HEK293 (cell line): ENCODE measurements around the gene MLH1.

Experiments used
- CTCF ChIA-PET: fragments of 350-600 bp; formaldehyde crosslinking; extraction: SDS; loops from one replicate; lab custom pipeline; 2021; ENCODE audit warnings: antibody characterized with exemption; lab: Yijun Ruan, JAX
- POLR2A ChIA-PET: fragments of 300-600 bp; formaldehyde crosslinking; extraction: SDS; loops from one replicate; lab custom pipeline; 2020; ENCODE audit warnings: antibody characterized with exemption, inconsistent platforms; lab: Yijun Ruan, JAX
- H3K27ac ChIP-seq: fragments of 200-500 bp; sonication (Bioruptor generic); 2 replicates; pipeline ENCODE4 v1.5.1; 2014; ENCODE audit warnings: low read depth, low read length, control low read depth, inconsistent platforms; ENCODE audit errors: extremely low read depth
- H3K36me3 ChIP-seq, 2 experiments: fragments of 200-500 bp in 1 of 2; sonication (Bioruptor generic) in 1 of 2; 1 replicate in 1 of 2; 2 replicates in 1 of 2; pipeline ENCODE4 v1.5.1; 2014 to 2017; ENCODE audit warnings: inconsistent platforms in 2 of 2, low read length in 2 of 2; ENCODE audit not compliant: control insufficient read depth in 2 of 2, insufficient read depth in 1 of 2
- H3K4me1 ChIP-seq: fragments of 200-500 bp; sonication (Bioruptor generic); 2 replicates; pipeline ENCODE4 v1.5.1; 2014; ENCODE audit warnings: mild to moderate bottlenecking, low read length, inconsistent platforms; ENCODE audit not compliant: control insufficient read depth, insufficient read depth
- H3K4me3 ChIP-seq: 2 replicates; pipeline ENCODE4 v1.5.1; 2011; ENCODE audit warnings: low read depth, mild to moderate bottlenecking, control low read depth, low read length, moderate library complexity
- H3K9me3 ChIP-seq: fragments of 200-500 bp; sonication (Bioruptor generic); 2 replicates; pipeline ENCODE4 v1.5.1; 2014; ENCODE audit warnings: low read depth, low read length, inconsistent platforms; ENCODE audit not compliant: control insufficient read depth, insufficient read depth
- GFI1B ChIP-seq: fragments of 450-650 bp; formaldehyde crosslinking; IDR thresholded peaks from 2 replicates; pipeline ENCODE4 v1.5.1; 2016; ENCODE audit warnings: missing biosample characterization, missing genetic modification characterization
- GLI2 ChIP-seq: fragments of 450-650 bp; formaldehyde crosslinking; IDR thresholded peaks from 2 replicates; pipeline ENCODE4; 2017; ENCODE audit warnings: missing biosample characterization, missing genetic modification characterization, low read depth, borderline replicate concordance
- GLI4 ChIP-seq: fragments of 450-650 bp; formaldehyde crosslinking; IDR thresholded peaks from 2 replicates; pipeline ENCODE4 v1.5.1; 2016; ENCODE audit warnings: missing biosample characterization, missing genetic modification characterization
- KLF1 ChIP-seq: fragments of 450-650 bp; formaldehyde crosslinking; IDR thresholded peaks from 2 replicates; pipeline ENCODE4 v1.5.1; 2016; ENCODE audit warnings: missing biosample characterization, missing genetic modification characterization
- KLF9 ChIP-seq: fragments of 450-650 bp; formaldehyde crosslinking; IDR thresholded peaks from 2 replicates; pipeline ENCODE4 v1.5.1; 2016; ENCODE audit warnings: missing biosample characterization, missing genetic modification characterization, low read depth
- TRIM28 ChIP-seq: IDR thresholded peaks from 2 replicates; pipeline ENCODE4 v1.6.1; 2011; ENCODE audit warnings: low read length, control low read depth, borderline replicate concordance
- ZNF10 ChIP-seq: fragments of 450-650 bp; formaldehyde crosslinking; IDR thresholded peaks from 2 replicates; pipeline ENCODE4 v1.5.1; 2017; ENCODE audit warnings: missing biosample characterization, missing genetic modification characterization
- ZNF121 ChIP-seq: fragments of 450-650 bp; formaldehyde crosslinking; IDR thresholded peaks from 2 replicates; pipeline ENCODE4 v1.5.1; 2016; ENCODE audit warnings: missing biosample characterization, missing genetic modification characterization
- ZNF174 ChIP-seq: fragments of 450-650 bp; formaldehyde crosslinking; IDR thresholded peaks from 2 replicates; pipeline ENCODE4 v1.5.0; 2017; ENCODE audit warnings: missing biosample characterization, mild to moderate bottlenecking, missing genetic modification characterization
- ZNF2 ChIP-seq: fragments of 450-650 bp; formaldehyde crosslinking; IDR thresholded peaks from 2 replicates; pipeline ENCODE4 v1.5.1; 2016; ENCODE audit warnings: missing biosample characterization, missing genetic modification characterization
- ZNF341 ChIP-seq: fragments of 450-650 bp; formaldehyde crosslinking; IDR thresholded peaks from 2 replicates; pipeline ENCODE4; 2016; ENCODE audit warnings: low read depth, missing biosample characterization, missing genetic modification characterization
- ZNF354C ChIP-seq: fragments of 450-650 bp; formaldehyde crosslinking; IDR thresholded peaks from 2 replicates; pipeline ENCODE4 v1.5.1; 2016; ENCODE audit warnings: missing biosample characterization, missing genetic modification characterization, low read depth, borderline replicate concordance
- ZNF37A ChIP-seq: fragments of 450-650 bp; IDR thresholded peaks from 2 replicates; pipeline ENCODE4 v1.5.1; 2018; ENCODE audit warnings: missing biosample characterization, missing genetic modification characterization
- ZNF544 ChIP-seq: fragments of 450-650 bp; formaldehyde crosslinking; IDR thresholded peaks from 2 replicates; pipeline ENCODE4 v1.5.0; 2017; ENCODE audit warnings: missing biosample characterization, missing genetic modification characterization
- ZNF548 ChIP-seq: fragments of 450-650 bp; formaldehyde crosslinking; IDR thresholded peaks from 2 replicates; pipeline ENCODE4 v1.5.1; 2016; ENCODE audit warnings: missing biosample characterization, missing genetic modification characterization
- ZNF629 ChIP-seq: fragments of 450-650 bp; formaldehyde crosslinking; IDR thresholded peaks from 2 replicates; pipeline ENCODE4 v1.5.1; 2017; ENCODE audit warnings: missing biosample characterization, missing genetic modification characterization
- ZXDB ChIP-seq: fragments of 450-650 bp; formaldehyde crosslinking; IDR thresholded peaks from 2 replicates; pipeline ENCODE4 v1.5.1; 2016; ENCODE audit warnings: missing biosample characterization, missing genetic modification characterization
- TF ChIP-seq, protein P1 (sequence below): fragments of 450-650 bp; formaldehyde crosslinking; IDR thresholded peaks from 2 replicates; pipeline ENCODE4 v1.5.1; 2016; ENCODE audit warnings: missing biosample characterization, missing genetic modification characterization
- TF ChIP-seq, protein P2 (sequence below): fragments of 450-650 bp; formaldehyde crosslinking; IDR thresholded peaks from 2 replicates; pipeline ENCODE4 v1.5.1; 2017; ENCODE audit warnings: missing biosample characterization, mild to moderate bottlenecking, missing genetic modification characterization, moderate library complexity
- TF ChIP-seq, protein P3 (sequence below): sonication (generic); formaldehyde crosslinking; IDR thresholded peaks from 2 replicates; pipeline ENCODE4 v1.8.1; 2022; ENCODE audit warnings: mild to moderate bottlenecking, moderate library complexity, missing genetic modification reagents
- TF ChIP-seq, protein P4 (sequence below): fragments of 450-650 bp; IDR thresholded peaks from 2 replicates; pipeline ENCODE4 v1.5.1; 2018; ENCODE audit warnings: missing biosample characterization, mild to moderate bottlenecking, missing genetic modification characterization
- TF ChIP-seq, protein P5 (sequence below): fragments of 450-650 bp; formaldehyde crosslinking; IDR thresholded peaks from 2 replicates; pipeline ENCODE4; 2016; ENCODE audit warnings: missing biosample characterization, missing genetic modification characterization

Gene MLH1

DNA sequence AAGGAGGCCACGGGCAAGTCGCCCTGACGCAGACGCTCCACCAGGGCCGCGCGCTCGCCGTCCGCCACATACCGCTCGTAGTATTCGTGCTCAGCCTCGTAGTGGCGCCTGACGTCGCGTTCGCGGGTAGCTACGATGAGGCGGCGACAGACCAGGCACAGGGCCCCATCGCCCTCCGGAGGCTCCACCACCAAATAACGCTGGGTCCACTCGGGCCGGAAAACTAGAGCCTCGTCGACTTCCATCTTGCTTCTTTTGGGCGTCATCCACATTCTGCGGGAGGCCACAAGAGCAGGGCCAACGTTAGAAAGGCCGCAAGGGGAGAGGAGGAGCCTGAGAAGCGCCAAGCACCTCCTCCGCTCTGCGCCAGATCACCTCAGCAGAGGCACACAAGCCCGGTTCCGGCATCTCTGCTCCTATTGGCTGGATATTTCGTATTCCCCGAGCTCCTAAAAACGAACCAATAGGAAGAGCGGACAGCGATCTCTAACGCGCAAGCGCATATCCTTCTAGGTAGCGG is 452 bp upstream of the MLH1 start, which contains the start of gene EPM2AIP1 (continued):
- TF ChIP-seq, protein P1, sequence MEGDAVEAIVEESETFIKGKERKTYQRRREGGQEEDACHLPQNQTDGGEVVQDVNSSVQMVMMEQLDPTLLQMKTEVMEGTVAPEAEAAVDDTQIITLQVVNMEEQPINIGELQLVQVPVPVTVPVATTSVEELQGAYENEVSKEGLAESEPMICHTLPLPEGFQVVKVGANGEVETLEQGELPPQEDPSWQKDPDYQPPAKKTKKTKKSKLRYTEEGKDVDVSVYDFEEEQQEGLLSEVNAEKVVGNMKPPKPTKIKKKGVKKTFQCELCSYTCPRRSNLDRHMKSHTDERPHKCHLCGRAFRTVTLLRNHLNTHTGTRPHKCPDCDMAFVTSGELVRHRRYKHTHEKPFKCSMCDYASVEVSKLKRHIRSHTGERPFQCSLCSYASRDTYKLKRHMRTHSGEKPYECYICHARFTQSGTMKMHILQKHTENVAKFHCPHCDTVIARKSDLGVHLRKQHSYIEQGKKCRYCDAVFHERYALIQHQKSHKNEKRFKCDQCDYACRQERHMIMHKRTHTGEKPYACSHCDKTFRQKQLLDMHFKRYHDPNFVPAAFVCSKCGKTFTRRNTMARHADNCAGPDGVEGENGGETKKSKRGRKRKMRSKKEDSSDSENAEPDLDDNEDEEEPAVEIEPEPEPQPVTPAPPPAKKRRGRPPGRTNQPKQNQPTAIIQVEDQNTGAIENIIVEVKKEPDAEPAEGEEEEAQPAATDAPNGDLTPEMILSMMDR = peak; percentile 89
- TF ChIP-seq ZNF2 = 0 out of 2 replicates have a peak, but pooled peaks have one; percentile 47

DNA sequence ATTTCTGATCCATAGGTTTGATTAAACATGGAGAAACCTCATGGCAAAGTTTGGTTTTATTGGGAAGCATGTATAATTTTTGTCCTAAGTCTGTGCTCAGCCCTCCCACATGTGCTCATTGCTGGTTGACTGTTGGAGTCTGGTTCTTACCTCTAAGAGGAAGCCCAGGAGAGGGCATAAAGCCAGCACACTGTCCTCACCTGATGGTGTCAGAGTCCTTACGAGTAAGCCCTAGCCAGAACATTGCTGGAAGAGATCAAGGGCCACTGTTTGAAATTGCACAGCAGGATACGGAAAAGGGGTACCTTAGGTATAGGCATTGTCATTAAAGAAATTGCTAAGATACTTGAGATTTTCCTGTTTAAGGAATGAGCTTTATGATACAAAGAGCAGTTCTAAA is 21.3 kb downstream of the MLH1 start:
- TF ChIP-seq ZNF629 (tag by site-specific recombination) = no peak
- TF ChIP-seq, protein P2, sequence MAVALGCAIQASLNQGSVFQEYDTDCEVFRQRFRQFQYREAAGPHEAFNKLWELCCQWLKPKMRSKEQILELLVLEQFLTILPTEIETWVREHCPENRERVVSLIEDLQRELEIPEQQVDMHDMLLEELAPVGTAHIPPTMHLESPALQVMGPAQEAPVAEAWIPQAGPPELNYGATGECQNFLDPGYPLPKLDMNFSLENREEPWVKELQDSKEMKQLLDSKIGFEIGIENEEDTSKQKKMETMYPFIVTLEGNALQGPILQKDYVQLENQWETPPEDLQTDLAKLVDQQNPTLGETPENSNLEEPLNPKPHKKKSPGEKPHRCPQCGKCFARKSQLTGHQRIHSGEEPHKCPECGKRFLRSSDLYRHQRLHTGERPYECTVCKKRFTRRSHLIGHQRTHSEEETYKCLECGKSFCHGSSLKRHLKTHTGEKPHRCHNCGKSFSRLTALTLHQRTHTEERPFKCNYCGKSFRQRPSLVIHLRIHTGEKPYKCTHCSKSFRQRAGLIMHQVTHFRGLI (tag by site-specific recombination) = no peak
- no peak for TF ChIP-seq ZNF121 (tag by site-specific recombination)
- no peak for TF ChIP-seq GLI4 (tag by site-specific recombination)
- no peak for TF ChIP-seq KLF1
- TF ChIP-seq, protein P3, sequence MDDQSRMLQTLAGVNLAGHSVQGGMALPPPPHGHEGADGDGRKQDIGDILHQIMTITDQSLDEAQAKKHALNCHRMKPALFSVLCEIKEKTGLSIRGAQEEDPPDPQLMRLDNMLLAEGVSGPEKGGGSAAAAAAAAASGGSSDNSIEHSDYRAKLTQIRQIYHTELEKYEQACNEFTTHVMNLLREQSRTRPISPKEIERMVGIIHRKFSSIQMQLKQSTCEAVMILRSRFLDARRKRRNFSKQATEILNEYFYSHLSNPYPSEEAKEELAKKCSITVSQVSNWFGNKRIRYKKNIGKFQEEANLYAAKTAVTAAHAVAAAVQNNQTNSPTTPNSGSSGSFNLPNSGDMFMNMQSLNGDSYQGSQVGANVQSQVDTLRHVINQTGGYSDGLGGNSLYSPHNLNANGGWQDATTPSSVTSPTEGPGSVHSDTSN (CRISPR knock-in tag) = no peak
- no peak for TF ChIP-seq ZNF341
- no peak for TF ChIP-seq ZNF174 (tag by site-specific recombination)
- TF ChIP-seq, all 188 proteins: peak for 0
- Histone ChIP-seq H3K4me1 (no peaks in the 10 kb centered on the region), H3K27ac (no peak overlapping the region), H3K36me3 (peaks cover 8 to 89% of the 10 kb centered on the region in 2 experiments), H3K4me3 (no peak overlapping the region), H3K9me3 (no peaks in the 10 kb centered on the region)
- CTCF ChIA-PET = no interaction called here
- POLR2A ChIA-PET = no interaction called here

DNA sequence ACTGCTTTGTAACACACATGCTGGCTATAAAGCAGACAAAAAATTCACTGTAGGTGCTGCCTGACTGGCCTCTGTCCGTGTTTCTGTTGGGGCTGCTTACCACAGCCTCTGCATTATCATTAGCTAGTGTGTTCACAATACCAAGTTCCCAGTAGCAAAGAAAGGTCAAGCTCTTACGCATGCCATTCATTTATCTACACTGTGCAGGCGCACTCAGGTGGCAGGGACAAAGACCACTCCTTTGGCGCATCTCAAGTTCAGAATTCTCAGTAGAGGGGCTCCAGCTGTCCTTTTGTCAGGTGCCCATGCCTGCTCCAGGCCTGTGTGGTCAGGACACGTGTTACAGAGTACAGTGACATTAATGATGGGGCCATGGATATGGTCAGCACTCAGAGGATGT is 22.3 kb downstream of the MLH1 start:
- ChIA-PET CTCF (no interaction called here), POLR2A (no interaction called here)
- H3K4me1 ChIP-seq = no peaks in the 10 kb centered on the region
- no peaks in the 10 kb centered on the region for H3K9me3 ChIP-seq
- H3K27ac ChIP-seq = no peak overlapping the region
- H3K4me3 ChIP-seq = no peak overlapping the region
- H3K36me3 ChIP-seq = peaks cover 4 to 94% of the 10 kb centered on the region in 2 experiments
- TF ChIP-seq ZXDB (no peak), GLI2 (tag by site-specific recombination) (no peak), ZNF10 (tag by site-specific recombination) (no peak), KLF9 (tag by site-specific recombination) (no peak)

DNA sequence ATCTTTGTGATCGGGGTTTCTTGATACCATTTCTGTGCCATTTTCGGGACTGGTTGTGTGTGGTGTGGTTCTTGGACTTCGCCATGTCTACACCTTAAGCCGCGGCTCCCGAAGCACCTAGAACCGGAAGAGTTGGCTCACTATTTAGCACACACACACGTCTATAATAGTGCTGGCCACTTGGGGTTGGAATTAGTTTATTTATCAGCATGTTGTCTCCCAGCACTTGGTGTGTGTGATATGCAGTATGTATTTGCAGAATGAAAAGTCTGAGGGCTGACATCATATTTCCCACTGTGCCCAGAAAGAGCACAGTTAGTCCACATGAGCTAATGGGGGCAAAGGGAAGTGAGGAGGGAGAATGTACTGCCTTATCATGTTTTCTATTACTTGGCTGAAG is 23.6 kb downstream of the MLH1 start:
- H3K9me3 ChIP-seq = no peaks in the 10 kb centered on the region
- ChIA-PET CTCF (no interaction called here), POLR2A (no interaction called here)
- H3K27ac ChIP-seq = no peak overlapping the region
- H3K4me1 ChIP-seq = no peaks in the 10 kb centered on the region
- peaks cover 4 to 97% of the 10 kb centered on the region in 2 experiments; a peak in 2 of 3 replicates for H3K36me3 ChIP-seq
- no peak overlapping the region for H3K4me3 ChIP-seq
- TF ChIP-seq TRIM28 = no peak
- TF ChIP-seq, protein P4, sequence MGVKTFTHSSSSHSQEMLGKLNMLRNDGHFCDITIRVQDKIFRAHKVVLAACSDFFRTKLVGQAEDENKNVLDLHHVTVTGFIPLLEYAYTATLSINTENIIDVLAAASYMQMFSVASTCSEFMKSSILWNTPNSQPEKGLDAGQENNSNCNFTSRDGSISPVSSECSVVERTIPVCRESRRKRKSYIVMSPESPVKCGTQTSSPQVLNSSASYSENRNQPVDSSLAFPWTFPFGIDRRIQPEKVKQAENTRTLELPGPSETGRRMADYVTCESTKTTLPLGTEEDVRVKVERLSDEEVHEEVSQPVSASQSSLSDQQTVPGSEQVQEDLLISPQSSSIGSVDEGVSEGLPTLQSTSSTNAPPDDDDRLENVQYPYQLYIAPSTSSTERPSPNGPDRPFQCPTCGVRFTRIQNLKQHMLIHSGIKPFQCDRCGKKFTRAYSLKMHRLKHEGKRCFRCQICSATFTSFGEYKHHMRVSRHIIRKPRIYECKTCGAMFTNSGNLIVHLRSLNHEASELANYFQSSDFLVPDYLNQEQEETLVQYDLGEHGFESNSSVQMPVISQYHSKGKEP (tag by site-specific recombination) = no peak
- TF ChIP-seq ZNF37A (tag by site-specific recombination) = no peak
- TF ChIP-seq ZNF544 (tag by site-specific recombination) = no peak
- TF ChIP-seq ZNF354C (tag by site-specific recombination) = no peak
- TF ChIP-seq ZNF548 = no peak
- TF ChIP-seq GFI1B (tag by site-specific recombination) = no peak
- TF ChIP-seq, protein P5, sequence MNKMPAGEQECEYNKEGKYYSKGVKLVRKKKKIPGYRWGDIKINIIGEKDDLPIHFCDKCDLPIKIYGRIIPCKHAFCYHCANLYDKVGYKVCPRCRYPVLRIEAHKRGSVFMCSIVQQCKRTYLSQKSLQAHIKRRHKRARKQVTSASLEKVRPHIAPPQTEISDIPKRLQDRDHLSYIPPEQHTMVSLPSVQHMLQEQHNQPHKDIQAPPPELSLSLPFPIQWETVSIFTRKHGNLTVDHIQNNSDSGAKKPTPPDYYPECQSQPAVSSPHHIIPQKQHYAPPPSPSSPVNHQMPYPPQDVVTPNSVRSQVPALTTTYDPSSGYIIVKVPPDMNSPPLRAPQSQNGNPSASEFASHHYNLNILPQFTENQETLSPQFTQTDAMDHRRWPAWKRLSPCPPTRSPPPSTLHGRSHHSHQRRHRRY (tag by site-specific recombination) = no peak
- TF ChIP-seq ZXDB = no peak
